CD4-positive, alpha-beta T cell (primary cell): ENCODE measurements around the gene MIA. TPM values are rescaled to one million over a fixed set of nuclear protein-coding genes. Genes with fewer than 3 reads are reported as not detected.
A peak's percentile ranks its signal among the peaks of the same experiment; 100 is the strongest.
"Not testable (repeated sequence)": the region's sequence is repeated elsewhere in the genome, so short reads cannot be mapped to it uniquely, and the experiment has no call there.

Experiments
- ATAC-seq: fragments of 200-7000 bp; cut with Tn5 transposase; one replicate; pipeline ENCODE4 v1.10.0; 2022; ENCODE audit warnings: mild to moderate bottlenecking; ENCODE audit not compliant: poor library complexity
- CTCF ChIA-PET: fragments of 350-600 bp; sonication (Branson Sonifier 250); formaldehyde crosslinking; loops from one replicate; lab custom pipeline; 2021; ENCODE audit warnings: antibody characterized with exemption, inconsistent platforms; lab: Charles Lee
- POLR2A ChIA-PET: fragments of 350-600 bp; sonication (Branson Sonifier 250); formaldehyde crosslinking; loops from one replicate; lab custom pipeline; 2021; ENCODE audit warnings: antibody characterized with exemption, inconsistent platforms; lab: Charles Lee
- DNase-seq, 14 experiments: peaks; one replicate each; pipeline ENCODE4 v3.0.0-alpha.2; 2013 to 2020; ENCODE audit warnings: mixed read lengths in 2 of 14
- H3K27ac ChIP-seq, 2 donors: one replicate each; pipeline versions ENCODE4 v1.5.1 to v1.7.0; 2013; ENCODE audit warnings: low read length in 2 of 2, low read depth in 1 of 2, mild to moderate bottlenecking in 1 of 2
- H3K27me3 ChIP-seq, 2 experiments: 1 replicate in 1 of 2; 2 replicates in 1 of 2; pipeline versions ENCODE4 v1.6.1 to v1.7.0; 2013; ENCODE audit warnings: low read length in 2 of 2, control low read depth in 1 of 2, mild to moderate bottlenecking in 1 of 2, moderate library complexity in 1 of 2; ENCODE audit not compliant: insufficient read depth in 2 of 2, control insufficient read depth in 1 of 2
- H3K36me3 ChIP-seq: one replicate; pipeline ENCODE4 v1.6.1; 2013; ENCODE audit warnings: low read length, control low read depth; ENCODE audit not compliant: insufficient read depth
- H3K4me1 ChIP-seq: one replicate; pipeline ENCODE4 v1.6.1; 2013; ENCODE audit warnings: low read length, control low read depth; ENCODE audit not compliant: insufficient read depth
- H3K4me3 ChIP-seq: one replicate; pipeline ENCODE4 v1.5.1; 2013; ENCODE audit warnings: mild to moderate bottlenecking, low read length, moderate library complexity
- H3K9me3 ChIP-seq, 2 experiments: 1 replicate in 1 of 2; 2 replicates in 1 of 2; pipeline versions ENCODE4 v1.6.1 to v1.7.0; 2013; ENCODE audit warnings: low read length in 2 of 2, mild to moderate bottlenecking in 2 of 2, control low read depth in 1 of 2, moderate library complexity in 1 of 2; ENCODE audit not compliant: control insufficient read depth in 1 of 2, insufficient read depth in 1 of 2
- H3K27ac Mint-ChIP-seq: one replicate; pipeline ENCODE4 v1.8.0; 2020; ENCODE audit warnings: mixed read lengths
- H3K27me3 Mint-ChIP-seq: one replicate; pipeline ENCODE4 v1.8.0; 2021; ENCODE audit warnings: mixed read lengths
- H3K36me3 Mint-ChIP-seq: one replicate; pipeline ENCODE4 v1.8.0; 2021; ENCODE audit warnings: low read depth, mixed read lengths
- H3K4me1 Mint-ChIP-seq: one replicate; pipeline ENCODE4 v1.8.0; 2021; ENCODE audit warnings: low read depth, mixed read lengths
- H3K4me3 Mint-ChIP-seq: one replicate; pipeline ENCODE4 v1.8.0; 2020; ENCODE audit warnings: mild to moderate bottlenecking, mixed read lengths
- H3K9me3 Mint-ChIP-seq: one replicate; pipeline ENCODE4 v1.8.0; 2020; ENCODE audit warnings: mixed read lengths
- intact Hi-C, 2 experiments: fragments of 100-400 bp; cut with DNase I in 1 of 2; cut with micrococcal nuclease in 1 of 2; formaldehyde crosslinking; loops; one replicate each; pipeline versions ENCODE4 v1.15.1 to v1.9.0; 2023 to 2025; cut with DNase I, micrococcal nuclease
- polyA plus RNA-seq, 2 donors: library from polyadenylated mRNA; unstranded; fragments of 120-200 nt; gene quantifications; one replicate each; pipeline ENCODE4 v1.2.1, GENCODE V29; 2013
- total RNA-seq, 174 experiments: library from RNA in 2 of 174; stranded (reverse) in 2 of 174; gene quantifications; one replicate each; pipeline ENCODE4 v1.2.3 and lab custom pipeline; 2021 to 2026
- TF ChIP-seq, protein P1 (sequence below): fragments of 200-600 bp; IDR thresholded peaks from one replicate; pipeline ENCODE4 v1.8.0; 2022; ENCODE audit warnings: antibody characterized with exemption, mild to moderate bottlenecking

The MIA gene
- total RNA-seq (not detected), total RNA-seq (lab: John Stamatoyannopoulos, UW) (0 to 0.94 (median 0.15) reads per million in 172 experiments)
- 0.85 TPM for polyA plus RNA-seq (2013, experiment 1 of 2)
- 1.5 TPM for polyA plus RNA-seq (2013, experiment 2 of 2)

DNA sequence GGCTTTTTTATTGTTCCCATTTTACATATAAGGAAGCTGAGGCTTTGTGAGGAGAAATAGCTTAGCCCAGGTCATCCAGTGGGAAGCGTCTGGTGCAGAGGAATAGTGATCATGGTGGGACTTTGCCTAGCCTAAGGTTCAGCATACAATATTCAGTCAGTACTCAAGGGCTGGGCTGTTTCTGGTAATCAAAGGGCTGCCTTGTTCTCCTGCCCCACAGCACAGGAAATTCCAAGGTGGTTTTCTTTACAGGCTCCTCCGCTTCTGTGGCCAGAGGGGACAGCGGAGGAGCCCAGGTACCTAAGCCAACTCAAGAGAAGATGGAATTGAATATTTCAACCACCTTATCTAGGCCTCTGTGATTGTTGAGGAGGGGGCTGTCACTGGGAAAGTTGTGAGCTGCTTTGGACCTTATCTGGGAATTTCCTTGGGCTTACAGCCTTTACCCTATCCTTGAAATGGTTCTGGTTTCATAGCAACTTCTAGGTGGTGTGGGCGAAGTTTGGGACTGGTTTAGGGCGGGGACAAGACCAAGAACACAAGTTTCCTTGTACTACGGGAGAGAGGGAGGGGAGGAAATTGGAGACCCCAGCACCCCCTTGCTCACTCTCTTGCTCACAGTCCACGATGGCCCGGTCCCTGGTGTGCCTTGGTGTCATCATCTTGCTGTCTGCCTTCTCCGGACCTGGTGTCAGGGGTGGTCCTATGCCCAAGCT lies at the start of gene MIA:
Gene MIA (plus strand): TSS at position 606 of the 716 bp plus-strand sequence. CDS start 22 bp downstream, at position 628.
- TF ChIP-seq, protein P1, sequence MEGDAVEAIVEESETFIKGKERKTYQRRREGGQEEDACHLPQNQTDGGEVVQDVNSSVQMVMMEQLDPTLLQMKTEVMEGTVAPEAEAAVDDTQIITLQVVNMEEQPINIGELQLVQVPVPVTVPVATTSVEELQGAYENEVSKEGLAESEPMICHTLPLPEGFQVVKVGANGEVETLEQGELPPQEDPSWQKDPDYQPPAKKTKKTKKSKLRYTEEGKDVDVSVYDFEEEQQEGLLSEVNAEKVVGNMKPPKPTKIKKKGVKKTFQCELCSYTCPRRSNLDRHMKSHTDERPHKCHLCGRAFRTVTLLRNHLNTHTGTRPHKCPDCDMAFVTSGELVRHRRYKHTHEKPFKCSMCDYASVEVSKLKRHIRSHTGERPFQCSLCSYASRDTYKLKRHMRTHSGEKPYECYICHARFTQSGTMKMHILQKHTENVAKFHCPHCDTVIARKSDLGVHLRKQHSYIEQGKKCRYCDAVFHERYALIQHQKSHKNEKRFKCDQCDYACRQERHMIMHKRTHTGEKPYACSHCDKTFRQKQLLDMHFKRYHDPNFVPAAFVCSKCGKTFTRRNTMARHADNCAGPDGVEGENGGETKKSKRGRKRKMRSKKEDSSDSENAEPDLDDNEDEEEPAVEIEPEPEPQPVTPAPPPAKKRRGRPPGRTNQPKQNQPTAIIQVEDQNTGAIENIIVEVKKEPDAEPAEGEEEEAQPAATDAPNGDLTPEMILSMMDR = no peak
- CTCF ChIA-PET = interaction anchor here (5.2 kb wide), 1 partner anchor 31 kb away, joined by 40 read pairs; no protein-coding TSS in a partner anchor
- ATAC-seq (no peak), DNase-seq (no peak)
- peak within 1 kb of the TSS; percentile 42 for H3K27ac Mint-ChIP-seq
- H3K9me3 Mint-ChIP-seq = peaks cover 4% of the 10 kb centered on the region
- H3K36me3 ChIP-seq = peaks cover 3% of the 10 kb centered on the region
- intact Hi-C loops = loop anchor here in 1 of 2 experiments (5.0 kb wide), 1 partner anchor 42 kb away; no protein-coding TSS in a partner anchor
- no peaks in the 10 kb centered on the region for H3K27me3 ChIP-seq
- no peak within 1 kb of the TSS for H3K4me3 ChIP-seq
- H3K9me3 ChIP-seq = peaks cover 0 to 4% of the 10 kb centered on the region in 2 experiments
- peaks cover 26% of the 10 kb centered on the region for H3K36me3 Mint-ChIP-seq
- peaks cover 37% of the 10 kb centered on the region for H3K4me1 Mint-ChIP-seq
- peak within 1 kb of the TSS; percentile 25 for H3K4me3 Mint-ChIP-seq
- H3K27ac ChIP-seq = no peak within 1 kb of the TSS
- no peaks in the 10 kb centered on the region for H3K27me3 Mint-ChIP-seq
- POLR2A ChIA-PET = interaction anchor here (5.4 kb wide), 1 partner anchor 26 kb away, joined by 198 read pairs; the partner anchor contains the start of gene EGLN2
- peaks cover 33% of the 10 kb centered on the region for H3K4me1 ChIP-seq

DNA sequence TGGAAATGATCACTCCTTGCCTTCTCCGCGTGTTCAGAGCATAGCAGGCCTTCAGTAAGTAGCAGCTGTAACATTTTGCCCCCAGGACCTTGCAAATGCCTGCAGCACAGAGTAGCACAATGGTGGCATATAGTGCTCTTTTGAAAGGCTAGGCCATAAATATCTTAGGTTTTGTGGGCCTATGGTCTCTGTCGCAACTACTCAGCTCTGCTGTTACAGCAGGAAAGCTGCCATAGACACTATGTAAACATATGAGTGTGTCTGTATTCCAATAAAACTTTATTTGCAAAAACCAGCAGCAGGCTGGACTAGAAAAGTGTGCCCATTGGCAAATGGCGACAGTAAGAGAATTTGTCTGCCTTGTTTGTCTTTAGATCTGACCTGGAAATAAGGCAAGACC lies 49.0 kb upstream of the MIA start:
- intact Hi-C loops = no loop called here

DNA sequence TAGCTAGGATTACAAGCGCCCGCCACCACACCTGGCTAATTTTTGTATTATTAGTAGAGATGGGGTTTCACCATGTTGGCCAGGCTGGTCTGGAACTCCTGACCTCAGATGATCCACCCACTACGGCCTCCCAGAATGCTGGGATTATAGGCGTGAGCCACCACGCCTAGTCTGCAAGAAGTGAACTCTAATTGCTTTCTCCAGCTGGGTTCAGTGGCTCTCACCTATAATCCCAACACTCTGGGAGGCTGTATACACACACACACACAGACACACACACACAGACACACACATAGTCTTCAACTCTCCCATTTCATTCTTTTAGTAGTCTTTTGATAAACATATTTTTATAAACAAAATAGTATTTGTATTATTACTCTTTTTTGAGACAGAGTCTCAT lies 45.3 kb upstream of the MIA start:
- H3K4me3 ChIP-seq, H3K9me3 Mint-ChIP-seq, CTCF ChIA-PET, intact Hi-C loops, H3K27ac Mint-ChIP-seq, H3K4me1 ChIP-seq, H3K27me3 Mint-ChIP-seq, H3K27ac ChIP-seq, H3K27me3 ChIP-seq, H3K4me3 Mint-ChIP-seq, H3K4me1 Mint-ChIP-seq, H3K9me3 ChIP-seq, ATAC-seq, DNase-seq, POLR2A ChIA-PET: not testable (repeated sequence)
- peaks cover 83% of the 10 kb centered on the region for H3K36me3 Mint-ChIP-seq
- H3K36me3 ChIP-seq = peaks cover 67% of the 10 kb centered on the region

More for the DNA sequence above, 49.0 kb upstream of the MIA start:
- Mint-ChIP-seq H3K27ac (no peak overlapping the region), H3K36me3 (peaks cover 75% of the 10 kb centered on the region), H3K27me3 (no peaks in the 10 kb centered on the region), H3K4me3 (no peak overlapping the region), H3K9me3 (no peaks in the 10 kb centered on the region), H3K4me1 (peaks cover 9% of the 10 kb centered on the region)
- DNase-seq (no peak), ATAC-seq (no peak)
- H3K9me3 ChIP-seq = peaks cover 0 to 3% of the 10 kb centered on the region in 2 experiments
- ChIA-PET CTCF (no interaction called here), POLR2A (interaction anchor here (0.6 kb wide), 1 partner anchor 24 kb away, joined by 3 read pairs; the partner anchor contains the start of gene SNRPA)
- no peak overlapping the region for H3K4me3 ChIP-seq
- TF ChIP-seq, protein P1 = no peak
- H3K4me1 ChIP-seq = no peaks in the 10 kb centered on the region
- H3K36me3 ChIP-seq = peaks cover 43% of the 10 kb centered on the region
- no peaks in the 10 kb centered on the region for H3K27me3 ChIP-seq
- H3K27ac ChIP-seq = no peak overlapping the region

DNA sequence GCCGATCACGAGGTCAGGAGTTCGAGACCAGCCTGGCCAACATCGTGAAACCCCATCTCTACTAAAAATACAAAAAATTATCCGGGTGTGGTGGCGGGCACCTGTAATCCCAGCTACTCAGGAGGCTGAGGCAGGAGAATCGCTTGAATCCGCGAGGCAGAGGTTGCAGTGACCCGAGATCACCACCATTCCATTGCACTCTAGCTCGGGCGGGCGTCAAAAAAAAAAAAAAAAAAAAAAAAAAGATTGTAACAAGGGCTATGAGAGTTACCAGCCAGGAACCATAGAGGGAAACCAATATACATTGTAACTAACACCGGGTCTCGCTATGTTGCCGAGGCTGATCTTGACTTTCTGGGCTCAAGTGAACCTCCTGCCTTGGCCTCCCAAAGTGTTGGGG lies 43.0 kb upstream of the MIA start:
- POLR2A ChIA-PET = not testable (repeated sequence)

More for the DNA sequence above, 43.0 kb upstream of the MIA start:
- H3K4me1 ChIP-seq, DNase-seq, H3K9me3 Mint-ChIP-seq, H3K4me3 Mint-ChIP-seq, H3K27me3 Mint-ChIP-seq, intact Hi-C loops, H3K27ac Mint-ChIP-seq, H3K4me1 Mint-ChIP-seq, H3K27ac ChIP-seq, H3K4me3 ChIP-seq, H3K9me3 ChIP-seq, ATAC-seq, H3K27me3 ChIP-seq: not testable (repeated sequence)
- H3K36me3 Mint-ChIP-seq = peaks cover 78% of the 10 kb centered on the region
- H3K36me3 ChIP-seq = peaks cover 70% of the 10 kb centered on the region
- CTCF ChIA-PET = interaction anchor here (0.7 kb wide), 2 partner anchors 15 to 656 kb away, joined by 3 to 4 read pairs; no protein-coding TSS in a partner anchor
